Stimulated activated CD4-positive, alpha-beta T cell treated with anti-CD3 and anti-CD28 coated beads, Interleukin-15, amount 100 ng/mL, for 48 hours (primary cell): ENCODE data around the gene MYCBP2.
"Not testable (repeated sequence)": the region's sequence is repeated elsewhere in the genome, so short reads cannot be mapped to it uniquely, and the experiment has no call there.

Experiments used
- DNase-seq, 2 donors: peaks; one replicate each; pipeline ENCODE4 v3.0.0-alpha.2; 2020; ENCODE audit warnings: low read depth in 2 of 2

Gene MYCBP2

GRCh38 chr13:77300176-77301037 is 26.5 kb downstream of the MYCBP2 start:
- no peak for DNase-seq

- no peak for DNase-seq
These were observed 27.3 kb downstream of the MYCBP2 start for GRCh38 chr13:77299587-77299986.

GRCh38 chr13:77298426-77298825 is 28.5 kb downstream of the MYCBP2 start:
- no peak for DNase-seq

GRCh38 chr13:77291774-77292173 is 35.1 kb downstream of the MYCBP2 start:
- no peak for DNase-seq

GRCh38 chr13:77290342-77290741 is 36.6 kb downstream of the MYCBP2 start:
- DNase-seq: no peak

- DNase-seq: no peak
These were observed 37.0 kb downstream of the MYCBP2 start for GRCh38 chr13:77289851-77290250.

- not testable (repeated sequence) for DNase-seq
These were observed 41.3 kb downstream of the MYCBP2 start for GRCh38 chr13:77285632-77286031.

- DNase-seq: no peak
These were observed 41.8 kb downstream of the MYCBP2 start for GRCh38 chr13:77285098-77285497.

GRCh38 chr13:77274126-77274525 is 52.8 kb downstream of the MYCBP2 start:
- DNase-seq: no peak

- no peak for DNase-seq
These were observed 57.8 kb downstream of the MYCBP2 start for GRCh38 chr13:77269141-77269540.

- DNase-seq: no peak
These were observed 59.5 kb downstream of the MYCBP2 start for GRCh38 chr13:77267362-77267761.

GRCh38 chr13:77265336-77265735 is 61.6 kb downstream of the MYCBP2 start:
- DNase-seq: no peak

GRCh38 chr13:77262198-77262597 is 64.7 kb downstream of the MYCBP2 start:
- DNase-seq: no peak

GRCh38 chr13:77250975-77251374 is 75.9 kb downstream of the MYCBP2 start:
- DNase-seq: no peak

- DNase-seq: not testable (repeated sequence)
These were observed 81.7 kb downstream of the MYCBP2 start for GRCh38 chr13:77245224-77245623.

GRCh38 chr13:77239312-77239711 is 87.6 kb downstream of the MYCBP2 start:
- no peak for DNase-seq

GRCh38 chr13:77235456-77236022 is 91.4 kb downstream of the MYCBP2 start:
- DNase-seq: no peak

GRCh38 chr13:77233159-77233558 is 93.7 kb downstream of the MYCBP2 start:
- DNase-seq: no peak

- DNase-seq: no peak
These were observed 96.3 kb downstream of the MYCBP2 start for GRCh38 chr13:77230560-77230959.

- DNase-seq: no peak
These were observed 100.9 kb downstream of the MYCBP2 start for GRCh38 chr13:77225946-77226345.

GRCh38 chr13:77222909-77223308 is 104.0 kb downstream of the MYCBP2 start:
- no peak for DNase-seq

GRCh38 chr13:77222000-77222690 is 104.7 kb downstream of the MYCBP2 start:
- DNase-seq: no peak

GRCh38 chr13:77219401-77219800 is 107.5 kb downstream of the MYCBP2 start:
- no peak for DNase-seq
